ENCODE measurements around the gene PITPNC1. TPM values are rescaled to one million over a fixed set of nuclear protein-coding genes. Genes with fewer than 3 reads are reported as not detected.
"Not testable (repeated sequence)": the region's sequence is repeated elsewhere in the genome, so short reads cannot be mapped to it uniquely, and the experiment has no call there.

The PITPNC1 gene
- total RNA-seq, 4 donors from 2014 or later = 4.1 to 45.1 (median 8.7) TPM

DNA sequence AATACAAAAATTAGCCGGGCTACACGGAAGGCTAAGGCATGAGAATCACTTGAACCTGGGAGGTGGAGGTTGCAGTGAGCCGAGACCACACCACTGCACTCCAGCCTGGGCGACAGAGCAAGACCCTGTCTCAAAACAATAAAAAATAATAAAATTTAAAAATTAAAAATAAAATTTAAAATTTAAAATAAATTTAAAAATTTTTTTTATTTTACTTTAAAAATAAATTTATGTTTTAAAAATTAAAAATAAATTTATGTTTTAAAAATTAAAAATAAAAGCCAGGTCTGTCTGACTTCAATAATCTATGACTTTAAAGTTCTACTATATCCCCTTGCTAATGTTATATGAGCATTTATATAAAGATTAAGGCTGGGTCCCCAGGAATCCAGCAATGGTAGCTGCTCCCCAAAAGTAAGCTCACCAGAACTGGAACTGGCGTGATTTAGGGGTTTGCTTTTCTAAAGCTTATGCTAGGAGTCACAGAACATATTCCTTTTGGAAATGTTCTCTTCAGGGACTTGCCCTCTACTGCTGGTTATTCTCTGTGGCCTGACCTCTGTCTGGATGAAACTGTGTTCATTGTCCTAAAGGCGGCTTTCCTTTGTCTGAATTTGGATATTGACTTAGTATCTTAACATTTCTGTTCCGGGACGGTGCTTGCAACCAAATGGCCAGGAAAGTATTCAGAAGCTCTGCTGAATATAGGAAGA, 200.5 kb downstream of the PITPNC1 start:
- TF ChIP-seq, protein P1, sequence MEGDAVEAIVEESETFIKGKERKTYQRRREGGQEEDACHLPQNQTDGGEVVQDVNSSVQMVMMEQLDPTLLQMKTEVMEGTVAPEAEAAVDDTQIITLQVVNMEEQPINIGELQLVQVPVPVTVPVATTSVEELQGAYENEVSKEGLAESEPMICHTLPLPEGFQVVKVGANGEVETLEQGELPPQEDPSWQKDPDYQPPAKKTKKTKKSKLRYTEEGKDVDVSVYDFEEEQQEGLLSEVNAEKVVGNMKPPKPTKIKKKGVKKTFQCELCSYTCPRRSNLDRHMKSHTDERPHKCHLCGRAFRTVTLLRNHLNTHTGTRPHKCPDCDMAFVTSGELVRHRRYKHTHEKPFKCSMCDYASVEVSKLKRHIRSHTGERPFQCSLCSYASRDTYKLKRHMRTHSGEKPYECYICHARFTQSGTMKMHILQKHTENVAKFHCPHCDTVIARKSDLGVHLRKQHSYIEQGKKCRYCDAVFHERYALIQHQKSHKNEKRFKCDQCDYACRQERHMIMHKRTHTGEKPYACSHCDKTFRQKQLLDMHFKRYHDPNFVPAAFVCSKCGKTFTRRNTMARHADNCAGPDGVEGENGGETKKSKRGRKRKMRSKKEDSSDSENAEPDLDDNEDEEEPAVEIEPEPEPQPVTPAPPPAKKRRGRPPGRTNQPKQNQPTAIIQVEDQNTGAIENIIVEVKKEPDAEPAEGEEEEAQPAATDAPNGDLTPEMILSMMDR (IDR thresholded peaks at IDR 0.05) = no peak
- no peak for TF ChIP-seq POLR2A (IDR thresholded peaks at IDR 0.05)
- H3K36me3 ChIP-seq = no peaks in the 10 kb centered on the region
- H3K4me1 ChIP-seq = no peaks in the 10 kb centered on the region
- H3K4me3 ChIP-seq = no peak overlapping the region
- no peak for DNase-seq
- H3K27ac ChIP-seq = no peak overlapping the region
- intact Hi-C loops (cut with DNase I; ENCODE audit: low total_unique reads) = no loop called here
- no peaks in the 10 kb centered on the region for H3K27me3 ChIP-seq
- no peaks in the 10 kb centered on the region for H3K9me3 ChIP-seq

DNA sequence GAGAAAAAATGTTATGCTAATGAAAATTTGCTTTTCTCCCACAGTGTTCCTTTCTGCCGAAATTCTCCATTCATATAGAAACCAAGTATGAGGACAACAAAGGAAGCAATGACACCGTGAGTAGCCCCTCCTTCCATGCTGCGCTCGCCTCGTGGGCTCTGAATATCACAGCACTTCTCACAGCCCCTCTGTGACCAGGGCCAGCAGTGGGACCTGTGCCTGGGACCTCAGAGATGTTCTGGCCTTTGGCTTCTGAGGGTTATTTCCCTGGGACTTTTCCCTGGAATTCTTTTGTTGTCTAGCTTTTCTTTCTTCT, 201.0 kb downstream of the PITPNC1 start:
- TF ChIP-seq, protein P1 (IDR thresholded peaks at IDR 0.05) = no peak
- no peak for TF ChIP-seq POLR2A (IDR thresholded peaks at IDR 0.05)
- DNase-seq = no peak
- no peaks in the 10 kb centered on the region for H3K9me3 ChIP-seq
- H3K4me1 ChIP-seq = peaks cover 0 to 4% of the 10 kb centered on the region in 2 donors
- no peak overlapping the region for H3K27ac ChIP-seq
- H3K36me3 ChIP-seq = no peaks in the 10 kb centered on the region
- H3K4me3 ChIP-seq = no peak overlapping the region
- H3K27me3 ChIP-seq = no peaks in the 10 kb centered on the region
- intact Hi-C loops (cut with DNase I; ENCODE audit: low total_unique reads) = no loop called here

DNA sequence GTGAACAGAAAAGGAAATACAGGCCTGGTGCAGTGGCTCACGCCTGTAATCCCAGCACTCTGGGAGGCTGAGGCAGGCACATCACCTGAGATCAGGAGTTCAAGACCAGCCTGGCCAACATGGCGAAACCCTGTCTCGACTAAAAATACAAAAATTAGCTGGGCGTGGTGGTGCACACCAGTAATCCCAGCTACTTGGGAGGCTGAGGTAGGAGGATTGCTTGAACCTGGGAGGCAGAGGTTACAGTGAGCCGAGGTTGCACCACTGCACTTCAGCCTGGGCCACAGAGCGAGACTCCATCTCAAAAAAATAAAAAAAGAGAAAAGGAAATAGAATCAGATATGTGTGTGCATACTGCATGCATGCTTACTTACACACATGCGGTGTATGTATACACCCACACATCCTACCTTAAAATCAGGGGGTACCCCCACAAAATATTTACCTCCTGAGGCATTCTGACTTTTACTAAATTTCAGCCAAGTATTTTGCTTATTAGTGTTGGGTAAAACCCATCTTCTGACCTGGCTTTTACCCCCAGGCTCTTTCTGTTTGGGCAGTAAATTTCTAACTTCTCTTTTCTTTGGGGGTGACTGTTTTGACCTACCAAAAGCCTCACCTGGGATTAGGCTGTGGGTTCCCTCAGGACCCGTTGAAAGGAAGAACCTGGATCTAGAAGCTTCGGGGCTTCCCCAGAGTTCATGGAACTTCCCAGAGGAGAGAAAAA, 201.8 kb downstream of the PITPNC1 start:
- H3K9me3 ChIP-seq; intact Hi-C loops (cut with DNase I; ENCODE audit: low total_unique reads); H3K27me3 ChIP-seq; H3K4me3 ChIP-seq; H3K36me3 ChIP-seq; H3K27ac ChIP-seq; DNase-seq; H3K4me1 ChIP-seq: not testable (repeated sequence)

DNA sequence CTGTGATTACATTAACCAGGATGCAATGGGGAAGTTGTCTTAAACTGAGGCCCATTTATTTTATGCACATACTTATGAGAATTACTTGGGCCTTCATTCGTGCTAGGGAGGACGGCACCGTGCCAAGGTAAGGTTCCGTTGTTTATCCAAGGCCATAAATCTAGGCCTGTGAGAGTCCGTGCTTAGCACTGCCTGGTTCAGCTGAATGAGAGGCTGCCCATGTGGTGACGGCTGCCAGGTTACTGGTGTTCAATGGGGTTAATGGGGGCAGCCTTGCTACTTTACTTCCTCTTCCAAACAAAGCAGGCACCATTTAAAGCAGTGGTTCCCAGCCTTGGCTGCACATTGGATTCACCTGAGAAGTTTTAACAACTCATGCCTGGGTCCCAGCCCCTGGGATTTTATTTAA, 205.6 kb downstream of the PITPNC1 start:
- Histone ChIP-seq H3K27ac (no peak overlapping the region), H3K36me3 (no peaks in the 10 kb centered on the region), H3K4me3 (no peak overlapping the region), H3K9me3 (no peaks in the 10 kb centered on the region), H3K27me3 (no peaks in the 10 kb centered on the region), H3K4me1 (peaks cover 0 to 4% of the 10 kb centered on the region in 2 donors)
- no peak for TF ChIP-seq POLR2A (IDR thresholded peaks at IDR 0.05)
- TF ChIP-seq, protein P1 (IDR thresholded peaks at IDR 0.05) = no peak
- DNase-seq = peak; percentile 37 to 42
- intact Hi-C loops (cut with DNase I; ENCODE audit: low total_unique reads) = no loop called here

DNA sequence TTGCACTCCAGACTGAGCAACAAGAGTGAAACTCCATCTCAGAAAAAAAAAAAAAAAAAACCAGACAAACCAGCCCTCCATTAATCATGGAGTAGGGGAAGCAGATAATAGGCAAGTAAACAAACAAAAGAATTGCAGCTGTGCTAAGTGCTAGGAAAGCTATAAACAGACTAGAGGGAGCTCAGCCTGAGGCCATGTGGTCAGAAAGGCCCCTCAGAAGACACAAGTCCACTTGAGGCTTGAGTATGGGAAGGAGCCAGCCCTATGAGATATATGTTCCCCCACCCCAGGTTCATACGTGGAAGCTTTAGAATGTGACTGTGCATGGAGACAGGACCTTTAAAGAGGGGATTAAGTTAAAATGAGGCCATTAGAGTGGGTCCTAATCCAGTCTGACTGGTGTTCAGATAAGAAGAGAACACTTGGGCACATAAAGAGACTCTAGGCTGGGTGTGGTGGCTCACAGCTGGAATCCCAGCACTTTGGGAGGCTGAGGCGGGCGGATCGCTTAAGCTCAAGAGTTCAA, 208.1 kb downstream of the PITPNC1 start:
- Histone ChIP-seq H3K27me3 (no peaks in the 10 kb centered on the region), H3K27ac (no peak overlapping the region), H3K36me3 (no peaks in the 10 kb centered on the region), H3K4me1 (peaks cover 0 to 4% of the 10 kb centered on the region in 2 donors), H3K4me3 (no peak overlapping the region), H3K9me3 (no peaks in the 10 kb centered on the region)
- no peak for DNase-seq
- intact Hi-C loops (cut with DNase I; ENCODE audit: low total_unique reads) = no loop called here
- no peak for TF ChIP-seq POLR2A (IDR thresholded peaks at IDR 0.05)
- TF ChIP-seq, protein P1 (IDR thresholded peaks at IDR 0.05) = no peak

Data from uterus (tissue), 4 donors.